Endothelial cell (in vitro differentiated cells): ENCODE results near the gene NEURL1B. TPM values are rescaled to one million over a fixed set of nuclear protein-coding genes. Genes with fewer than 3 reads are reported as not detected.

Experiments
- DNase-seq: peaks from one replicate; pipeline ENCODE4 v3.0.0; 2021; ENCODE audit warnings: low spot score
- H3K27ac Mint-ChIP-seq: one replicate; pipeline ENCODE4 v1.8.0; 2021; ENCODE audit warnings: mixed read lengths, inconsistent platforms; ENCODE audit not compliant: unreplicated experiment
- H3K27me3 Mint-ChIP-seq: one replicate; pipeline ENCODE4 v1.8.0; 2021; ENCODE audit warnings: mild to moderate bottlenecking, moderate library complexity, mixed read lengths, inconsistent platforms; ENCODE audit not compliant: unreplicated experiment
- H3K36me3 Mint-ChIP-seq: one replicate; pipeline ENCODE4 v1.8.0; 2021; ENCODE audit warnings: mild to moderate bottlenecking, low read depth, mixed read lengths, inconsistent platforms; ENCODE audit not compliant: unreplicated experiment
- H3K4me1 Mint-ChIP-seq: one replicate; pipeline ENCODE4 v1.8.0; 2021; ENCODE audit warnings: mild to moderate bottlenecking, mixed read lengths, inconsistent platforms; ENCODE audit not compliant: unreplicated experiment
- H3K4me3 Mint-ChIP-seq: one replicate; pipeline ENCODE4 v1.8.0; 2021; ENCODE audit warnings: mild to moderate bottlenecking, mixed read lengths, inconsistent platforms; ENCODE audit not compliant: unreplicated experiment
- H3K9me3 Mint-ChIP-seq: one replicate; pipeline ENCODE4 v1.8.0; 2021; ENCODE audit warnings: mixed read lengths, inconsistent platforms; ENCODE audit not compliant: unreplicated experiment
- CTCF ChIP-seq: fragments of 200-600 bp; sonication (generic); IDR thresholded peaks from one replicate; pipeline ENCODE4 v1.5.0; 2021; ENCODE audit warnings: antibody characterized with exemption; ENCODE audit not compliant: unreplicated experiment
- total RNA-seq: library from RNA; stranded (reverse); fragmentation: NEBNext Ultra II Directional; extraction: Animal tissue kit (Norgen Biotek cat#: 25700); gene quantifications from one replicate; pipeline ENCODE4 v1.2.1, GENCODE V29; 2021; ENCODE audit not compliant: unreplicated experiment

The NEURL1B gene
- total RNA-seq, 1 donor from 2014 or later = 0.13 TPM

- Mint-ChIP-seq H3K4me1 (no peaks in the 10 kb centered on the region), H3K27ac (no peak overlapping the region), H3K27me3 (peaks cover 10% of the 10 kb centered on the region), H3K36me3 (peaks cover 4% of the 10 kb centered on the region), H3K4me3 (no peak overlapping the region), H3K9me3 (no peaks in the 10 kb centered on the region)
- DNase-seq = peak; percentile 13
- TF ChIP-seq CTCF = no peak
Observed at GRCh38 chr5:172641359-172642050, 442 bp downstream of the NEURL1B start.

DNA sequence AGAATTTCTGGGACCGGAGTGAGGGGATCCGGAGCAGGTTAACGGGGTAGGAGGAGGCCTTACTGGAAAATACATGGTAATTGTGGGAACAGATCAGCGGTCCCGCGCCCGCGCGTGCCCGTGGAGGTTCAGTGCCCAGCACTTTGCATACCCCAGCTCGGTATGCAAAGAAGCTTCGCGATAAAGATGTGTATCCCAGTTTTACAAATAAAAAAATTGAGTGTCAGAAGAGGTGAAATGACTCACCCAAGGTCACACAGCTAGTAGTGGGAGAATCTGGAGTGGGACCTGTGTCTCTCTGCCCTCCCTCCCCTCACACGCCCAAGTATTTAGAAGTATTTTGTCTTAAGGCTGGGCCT is 967 bp downstream of the NEURL1B start:
- TF ChIP-seq CTCF = no peak
- DNase-seq = no peak
- Mint-ChIP-seq H3K27me3 (peaks cover 10% of the 10 kb centered on the region), H3K27ac (no peak overlapping the region), H3K4me3 (no peak overlapping the region), H3K4me1 (no peaks in the 10 kb centered on the region), H3K36me3 (peaks cover 4% of the 10 kb centered on the region), H3K9me3 (no peaks in the 10 kb centered on the region)

GRCh38 chr5:172642486-172642885 is 1.4 kb downstream of the NEURL1B start:
- peaks cover 10% of the 10 kb centered on the region for H3K27me3 Mint-ChIP-seq
- peaks cover 4% of the 10 kb centered on the region for H3K36me3 Mint-ChIP-seq
- no peaks in the 10 kb centered on the region for H3K4me1 Mint-ChIP-seq
- H3K27ac Mint-ChIP-seq = no peak overlapping the region
- DNase-seq = no peak
- no peak for TF ChIP-seq CTCF
- H3K9me3 Mint-ChIP-seq = no peaks in the 10 kb centered on the region
- no peak overlapping the region for H3K4me3 Mint-ChIP-seq

DNA sequence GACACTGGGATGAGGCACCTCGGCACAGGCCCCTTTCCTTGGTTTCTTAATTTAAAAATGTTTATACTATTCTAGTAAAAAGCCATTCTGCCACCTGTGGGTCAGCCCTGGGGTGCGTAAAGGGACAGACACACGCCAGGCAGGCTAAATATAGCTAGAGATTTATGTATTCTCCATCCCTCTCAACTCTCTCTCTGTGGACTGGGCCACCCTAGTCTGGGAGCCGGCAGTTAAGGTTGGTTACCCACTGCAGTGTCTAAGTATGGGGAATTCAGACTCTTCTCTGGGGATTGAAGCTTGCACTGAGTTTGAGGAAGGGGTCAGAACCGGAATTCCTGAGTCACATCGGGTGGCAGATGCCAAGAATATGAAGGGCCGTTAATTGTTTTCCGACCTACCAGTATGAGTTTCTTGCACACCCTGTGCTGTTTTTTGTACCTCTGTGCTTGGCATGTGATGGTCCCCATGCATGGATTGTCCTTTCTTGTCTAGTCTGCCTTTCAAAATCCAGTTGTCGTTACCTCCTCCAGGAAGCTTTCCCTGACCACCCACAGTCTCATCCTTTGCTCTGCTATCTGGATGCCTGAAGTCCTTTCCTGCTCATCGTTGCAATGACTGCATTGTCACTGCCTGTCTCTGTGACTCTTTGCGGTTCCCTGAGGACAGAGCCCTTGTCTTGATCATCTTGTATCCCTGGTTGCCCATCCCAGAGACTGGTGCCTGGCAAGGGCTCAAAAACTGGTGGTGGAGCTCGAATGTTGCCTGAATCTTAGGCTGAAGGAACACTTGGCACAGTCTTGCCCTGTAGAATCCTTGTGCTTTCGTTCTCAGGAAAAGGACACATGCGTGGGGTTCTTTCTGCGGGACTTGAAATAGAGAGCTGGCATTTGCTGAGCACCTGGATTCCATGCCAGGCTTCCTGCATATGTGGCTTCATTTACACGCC is 2.1 kb downstream of the NEURL1B start:
- Mint-ChIP-seq H3K27me3 (peaks cover 13% of the 10 kb centered on the region), H3K4me3 (no peak overlapping the region), H3K36me3 (peaks cover 4% of the 10 kb centered on the region), H3K9me3 (no peaks in the 10 kb centered on the region), H3K4me1 (no peaks in the 10 kb centered on the region), H3K27ac (no peak overlapping the region)
- TF ChIP-seq CTCF = no peak
- DNase-seq = no peak

DNA sequence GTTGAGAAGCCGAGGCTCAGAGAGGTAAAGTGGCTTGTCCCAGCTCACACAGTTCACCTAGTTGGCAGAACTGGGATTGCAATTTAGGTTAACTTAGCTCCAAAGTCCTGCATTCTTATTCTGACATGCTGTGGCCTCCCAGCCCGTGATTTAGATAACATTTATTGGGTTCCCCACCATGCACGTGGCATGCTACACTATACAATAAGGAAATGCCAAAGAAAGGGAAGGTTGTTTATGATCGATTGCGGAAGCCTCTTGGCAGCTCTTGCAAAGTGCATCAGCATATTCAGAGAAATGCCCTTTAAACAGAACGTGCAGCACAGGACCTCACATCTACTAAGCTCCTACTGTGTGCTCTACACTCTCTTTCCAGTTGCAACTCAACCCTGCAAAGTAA is 3.2 kb downstream of the NEURL1B start:
- H3K27me3 Mint-ChIP-seq = peaks cover 15% of the 10 kb centered on the region
- H3K9me3 Mint-ChIP-seq = no peaks in the 10 kb centered on the region
- H3K4me1 Mint-ChIP-seq = no peaks in the 10 kb centered on the region
- no peaks in the 10 kb centered on the region for H3K36me3 Mint-ChIP-seq
- no peak overlapping the region for H3K27ac Mint-ChIP-seq
- no peak for TF ChIP-seq CTCF
- DNase-seq = no peak
- no peak overlapping the region for H3K4me3 Mint-ChIP-seq
